Tibial artery (tissue), 4 donors: ENCODE measurements around the gene C8B.

ENCODE experiments used
- DNase-seq, 2 donors: peaks; one replicate each; pipeline ENCODE4 v3.0.0-alpha.2; 2019
- H3K27ac ChIP-seq, 2 donors: fragments of 200-600 bp; sonication (generic) in 1 of 2; 1 replicate in 1 of 2; 2 replicates in 1 of 2; pipeline ENCODE4 v1.5.1; 2018 to 2019; ENCODE audit warnings: mild to moderate bottlenecking in 1 of 2
- H3K27me3 ChIP-seq, 2 donors: fragments of 200-600 bp; sonication (generic) in 1 of 2; one replicate each; pipeline versions ENCODE4 v1.5.1 to v1.6.0; 2016 to 2019
- H3K36me3 ChIP-seq, 3 donors: fragments of 200-600 bp; sonication (generic) in 2 of 3; one replicate each; pipeline ENCODE4 v1.5.1; 2016 to 2019; ENCODE audit warnings: mild to moderate bottlenecking in 2 of 3
- H3K4me1 ChIP-seq, 4 donors: fragments of 200-600 bp; sonication (generic) in 2 of 4; 1 replicate in 3 of 4; 2 replicates in 1 of 4; pipeline ENCODE4 v1.5.1; 2016 to 2019
- H3K4me3 ChIP-seq, 2 donors: fragments of 200-600 bp; sonication (generic) in 1 of 2; 1 replicate in 1 of 2; 2 replicates in 1 of 2; pipeline ENCODE4 v1.5.1; 2018 to 2019; ENCODE audit warnings: mild to moderate bottlenecking in 2 of 2
- H3K9me3 ChIP-seq, 3 donors: fragments of 200-600 bp; sonication (generic) in 1 of 3; one replicate each; pipeline ENCODE4 v1.5.1; 2016 to 2019
- CTCF ChIP-seq, 2 experiments: fragments of 200-600 bp in 1 of 2; fragments of 450-650 bp in 1 of 2; IDR thresholded peaks; one replicate each; pipeline ENCODE4 v1.5.1; 2017 to 2019; ENCODE audit warnings: antibody characterized with exemption in 2 of 2, mild to moderate bottlenecking in 1 of 2, moderate library complexity in 1 of 2
- intact Hi-C: fragments of 100-400 bp; cut with DNase I; formaldehyde crosslinking; loops from one replicate; pipeline ENCODE4 v1.15.0; 2023; ENCODE audit warnings: low total_unique reads

The C8B gene

GRCh38 chr1:56979986-56980755 lies 14.4 kb upstream of the C8B start:
- no peak for TF ChIP-seq CTCF (IDR thresholded peaks at IDR 0.05)
- H3K4me1 ChIP-seq: no peaks in the 10 kb centered on the region
- no peaks in the 10 kb centered on the region for H3K27me3 ChIP-seq
- H3K36me3 ChIP-seq: no peaks in the 10 kb centered on the region
- no peak overlapping the region for H3K4me3 ChIP-seq
- intact Hi-C loops: no loop called here
- no peaks in the 10 kb centered on the region for H3K9me3 ChIP-seq
- H3K27ac ChIP-seq: no peak overlapping the region
- DNase-seq: no peak

- Histone ChIP-seq H3K36me3 (no peaks in the 10 kb centered on the region), H3K4me3 (no peak overlapping the region), H3K27ac (no peak overlapping the region), H3K27me3 (no peaks in the 10 kb centered on the region), H3K9me3 (no peaks in the 10 kb centered on the region), H3K4me1 (no peaks in the 10 kb centered on the region)
- intact Hi-C loops: no loop called here
- no peak for DNase-seq
- no peak for TF ChIP-seq CTCF (IDR thresholded peaks at IDR 0.05)
Measured at GRCh38 chr1:56978819-56979218, 13.0 kb upstream of the C8B start.

- intact Hi-C loops: no loop called here
- H3K4me1 ChIP-seq: no peaks in the 10 kb centered on the region
- no peaks in the 10 kb centered on the region for H3K36me3 ChIP-seq
- no peaks in the 10 kb centered on the region for H3K9me3 ChIP-seq
- no peak overlapping the region for H3K4me3 ChIP-seq
- TF ChIP-seq CTCF (IDR thresholded peaks at IDR 0.05): no peak
- DNase-seq: no peak
- no peak overlapping the region for H3K27ac ChIP-seq
- H3K27me3 ChIP-seq: no peaks in the 10 kb centered on the region
Measured at GRCh38 chr1:56977910-56978309, 12.1 kb upstream of the C8B start.

GRCh38 chr1:56975446-56975845 lies 9.6 kb upstream of the C8B start:
- Histone ChIP-seq H3K27ac (no peak overlapping the region), H3K4me3 (no peak overlapping the region), H3K36me3 (no peaks in the 10 kb centered on the region), H3K27me3 (no peaks in the 10 kb centered on the region), H3K4me1 (no peaks in the 10 kb centered on the region), H3K9me3 (no peaks in the 10 kb centered on the region)
- no peak for DNase-seq
- TF ChIP-seq CTCF (IDR thresholded peaks at IDR 0.05): no peak
- intact Hi-C loops: no loop called here

GRCh38 chr1:56973923-56974742 lies 8.3 kb upstream of the C8B start:
- no peaks in the 10 kb centered on the region for H3K36me3 ChIP-seq
- intact Hi-C loops: no loop called here
- H3K4me3 ChIP-seq: no peak overlapping the region
- no peak overlapping the region for H3K27ac ChIP-seq
- no peaks in the 10 kb centered on the region for H3K4me1 ChIP-seq
- no peak for DNase-seq
- no peaks in the 10 kb centered on the region for H3K27me3 ChIP-seq
- no peak for TF ChIP-seq CTCF (IDR thresholded peaks at IDR 0.05)
- no peaks in the 10 kb centered on the region for H3K9me3 ChIP-seq
